Cardiac septum (tissue), 1 donor: ENCODE data around the gene TTC31. TPM values are rescaled to one million over a fixed set of nuclear protein-coding genes. Genes with fewer than 3 reads are reported as not detected.

Experiments
- DNase-seq: peaks from one replicate; pipeline ENCODE4 v3.0.0-alpha.2; 2020; ENCODE audit warnings: low spot score
- intact Hi-C: fragments of 100-400 bp; cut with DNase I; formaldehyde crosslinking; loops from one replicate; pipeline ENCODE4 v1.14.0; 2022
- total RNA-seq: library from RNA; stranded (reverse); fragmentation: NEBNext Ultra II Directional; extraction: Animal tissue kit (Norgen Biotek cat#: 25700); gene quantifications from one replicate; pipeline ENCODE4 v1.2.1, GENCODE V29; 2021
- donor health status: DM: no; HTN: no; CAD: no.

Gene TTC31
- total RNA-seq, 1 donor from 2014 or later: 11.2 TPM

DNA sequence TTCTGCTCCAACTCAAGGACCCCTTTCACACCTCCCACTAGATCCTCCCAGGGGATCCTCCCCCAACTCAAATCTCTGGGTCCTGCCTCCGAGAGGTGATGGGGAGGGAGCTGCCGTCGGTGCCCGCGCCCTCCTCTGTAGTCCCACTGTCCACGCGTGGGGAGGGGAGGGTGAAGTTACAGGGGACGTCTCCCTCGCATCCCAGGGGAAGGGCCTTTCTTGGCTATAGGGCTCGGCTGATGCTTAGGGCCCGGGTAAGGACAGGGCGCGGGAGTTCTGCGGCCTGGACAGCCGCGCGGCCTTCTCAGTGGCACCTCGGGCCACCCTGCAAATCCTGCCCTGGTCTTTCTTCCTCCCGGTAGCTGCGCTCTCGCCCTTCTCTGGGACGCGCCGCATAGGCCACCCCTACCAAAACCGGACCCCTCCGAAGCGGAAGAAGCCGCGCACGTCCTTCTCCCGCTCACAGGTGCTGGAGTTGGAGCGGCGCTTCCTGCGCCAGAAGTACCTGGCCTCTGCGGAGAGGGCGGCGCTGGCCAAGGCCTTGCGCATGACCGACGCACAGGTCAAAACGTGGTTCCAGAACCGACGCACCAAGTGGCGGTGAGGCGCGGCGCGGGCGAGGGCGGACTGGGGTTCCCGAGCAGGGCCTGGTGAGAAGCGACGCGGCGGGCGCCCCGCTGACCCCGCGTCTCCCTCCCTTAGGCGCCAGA is 32.5 kb downstream of the TTC31 start:
- no peak for DNase-seq
- intact Hi-C loops: no loop called here

DNA sequence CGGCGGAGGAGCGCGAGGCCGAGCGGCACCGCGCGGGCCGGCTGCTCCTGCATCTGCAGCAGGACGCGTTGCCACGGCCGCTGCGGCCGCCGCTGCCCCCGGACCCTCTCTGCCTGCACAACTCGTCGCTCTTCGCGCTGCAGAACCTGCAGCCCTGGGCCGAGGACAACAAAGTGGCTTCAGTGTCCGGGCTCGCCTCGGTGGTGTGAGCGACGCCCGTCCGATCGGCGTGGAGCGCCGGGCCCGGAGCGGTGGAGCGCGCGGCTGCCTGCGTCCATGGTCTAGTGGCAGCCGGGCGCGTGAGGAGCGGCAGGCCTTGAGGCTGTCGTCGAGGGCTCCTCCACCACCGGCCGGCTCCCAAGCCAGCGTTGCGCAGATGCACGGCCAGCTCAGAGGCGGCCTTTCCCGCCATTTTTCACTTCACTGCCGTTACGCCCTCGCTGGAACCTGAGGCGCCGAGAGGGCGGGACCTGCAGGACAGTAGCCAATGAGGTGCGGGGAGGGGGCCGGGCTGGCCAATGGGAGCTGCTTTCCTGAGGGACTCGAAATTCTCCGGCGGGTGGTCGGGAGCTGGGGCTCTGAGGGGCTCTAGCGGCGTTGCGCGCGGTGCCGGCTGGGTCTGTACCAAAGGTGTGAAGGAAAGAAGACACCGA is 33.2 kb downstream of the TTC31 start:
- intact Hi-C loops: no loop called here
- peak; percentile 87 for DNase-seq

- intact Hi-C loops: no loop called here
Observed at GRCh38 chr2:74516650-74517049, 33.8 kb downstream of the TTC31 start.

DNA sequence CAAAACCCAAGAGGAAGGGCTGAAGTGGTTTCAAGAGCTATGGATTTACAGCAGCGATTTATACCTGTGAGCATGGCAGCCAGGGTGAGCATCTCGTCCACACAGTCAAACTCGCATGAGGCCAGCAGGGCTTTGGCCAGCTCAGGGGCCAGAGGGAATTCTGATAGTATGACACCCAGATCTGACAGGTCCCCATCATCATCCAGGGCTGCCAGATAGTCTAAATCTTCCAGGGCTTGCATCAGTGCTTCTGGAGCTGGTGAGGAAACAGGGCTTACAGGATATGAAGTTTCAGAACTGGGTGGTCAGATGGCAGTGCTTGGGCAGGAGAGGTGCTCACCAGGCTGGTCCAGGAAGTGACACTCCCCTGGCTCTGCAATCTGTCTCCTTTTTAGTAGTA is 39.6 kb downstream of the TTC31 start:
- peak; percentile 49 for DNase-seq
- intact Hi-C loops: loop anchor here (10.0 kb wide), 1 partner anchor 132 kb away; the partner anchor contains the start of gene SEMA4F

More at GRCh38 chr2:74516650-74517049, 33.8 kb downstream of the TTC31 start:
- DNase-seq: no peak

DNA sequence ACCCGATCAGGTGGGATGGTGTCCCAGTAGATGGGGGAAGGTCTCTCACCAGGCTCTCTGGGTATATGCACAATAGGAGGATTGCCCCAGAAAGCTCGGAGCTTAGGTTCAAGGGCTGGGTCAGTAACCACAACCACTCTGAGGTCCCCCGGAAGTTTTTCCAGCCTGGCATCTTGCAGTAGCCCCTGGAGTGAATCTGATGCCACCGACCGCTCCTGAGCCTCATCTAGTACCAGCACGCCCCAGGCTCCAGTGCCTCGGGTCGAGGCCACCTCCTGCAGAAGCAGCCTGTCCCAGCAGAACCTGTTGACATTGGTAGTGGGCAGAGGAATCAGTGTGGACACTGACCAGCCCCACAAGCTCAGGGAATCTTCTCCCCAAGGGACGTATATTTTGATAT is 41.1 kb downstream of the TTC31 start:
- peak; percentile 36 for DNase-seq

DNA sequence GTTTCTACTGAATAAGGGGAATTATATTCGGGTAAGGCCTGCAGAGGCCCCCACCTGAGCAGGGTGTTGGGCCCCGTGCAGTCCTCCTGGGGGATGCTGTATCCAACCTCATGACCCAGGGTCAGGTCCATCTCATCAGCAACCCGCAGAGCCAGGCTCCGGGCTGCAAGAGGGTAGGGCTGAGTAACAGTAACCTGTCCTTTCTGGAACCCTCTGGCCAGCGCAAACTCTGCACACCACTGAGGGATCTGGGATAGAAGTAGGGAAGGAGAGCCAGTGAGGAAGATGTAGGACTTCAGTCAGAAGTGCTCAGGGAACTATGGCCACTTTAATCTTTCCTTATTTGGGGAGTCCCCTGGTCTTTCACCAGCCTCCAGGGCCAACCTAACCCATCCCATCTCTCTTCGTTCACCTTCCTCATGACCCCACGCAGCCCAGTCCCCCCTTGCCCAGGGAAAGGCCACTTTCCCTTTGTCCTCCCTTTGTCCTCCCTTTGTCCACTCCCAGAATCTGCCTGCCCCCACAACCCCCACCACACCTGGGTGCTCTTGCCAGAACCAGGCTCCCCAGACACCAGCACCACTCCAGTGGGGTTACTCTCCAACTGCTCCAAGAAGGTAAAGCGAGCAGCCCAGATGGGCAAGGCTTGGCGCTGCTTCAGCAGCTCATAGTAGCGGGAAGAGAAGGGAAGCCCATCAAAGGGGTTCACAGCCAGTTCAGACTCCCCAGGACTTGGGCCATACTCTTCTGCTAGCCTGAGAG is 42.3 kb downstream of the TTC31 start:
- intact Hi-C loops: loop anchor here (5.0 to 10.0 kb wide), 2 partner anchors 62 to 130 kb away; partner anchors contain the start of gene SEMA4F
- DNase-seq: peak; percentile 61

More for the DNA sequence above, 41.1 kb downstream of the TTC31 start:
- intact Hi-C loops: loop anchor here (10.0 kb wide), 1 partner anchor 131 kb away; the partner anchor contains the start of gene SEMA4F

GRCh38 chr2:74525717-74526648 is 43.1 kb downstream of the TTC31 start, which contains the start of gene DQX1:
Gene DQX1 (minus strand): TSS chr2:74526231. CDS start chr2:74525729, 502 bp downstream.
- intact Hi-C loops: loop anchor here (5.0 to 10.0 kb wide), 2 partner anchors 61 to 129 kb away; partner anchors contain the start of gene SEMA4F
- DNase-seq: peak; percentile 46

DNA sequence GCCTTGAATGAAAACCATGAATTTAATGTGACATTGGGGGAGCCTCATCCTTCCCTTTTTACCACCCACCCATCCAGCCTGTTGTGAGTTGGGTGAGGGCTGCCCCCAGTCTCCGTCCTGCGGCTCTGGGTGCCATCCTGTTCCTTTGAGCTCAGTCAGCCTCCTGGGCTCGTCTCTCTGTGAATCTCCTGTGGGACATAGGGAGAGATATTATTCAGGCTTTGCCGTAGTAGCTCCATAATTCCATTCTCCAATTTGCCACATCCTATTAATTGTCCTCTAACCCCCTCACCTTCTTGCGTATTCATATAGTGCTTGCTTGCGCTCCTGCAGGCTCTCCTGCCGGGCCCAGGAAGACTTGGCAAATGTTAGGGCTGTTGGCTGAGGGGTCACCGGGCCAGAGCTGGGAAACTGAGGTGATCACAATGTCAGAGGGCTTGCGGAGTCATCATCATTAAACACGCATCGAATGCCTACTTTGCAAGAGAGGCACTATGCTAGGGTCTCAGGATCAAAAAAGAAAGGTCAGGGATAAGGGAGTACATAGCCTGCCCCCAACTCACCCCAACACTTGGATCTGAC is 43.9 kb downstream of the TTC31 start:
- intact Hi-C loops: loop anchor here (5.0 to 10.0 kb wide), 2 partner anchors 61 to 128 kb away; partner anchors contain the start of gene SEMA4F
- DNase-seq: peak; percentile 50

- DNase-seq: peak; percentile 54
- intact Hi-C loops: loop anchor here (5.0 to 10.0 kb wide), 2 partner anchors 60 to 127 kb away; partner anchors contain the start of gene SEMA4F
Observed at GRCh38 chr2:74527741-74528140, 44.9 kb downstream of the TTC31 start.

- peak; percentile 41 for DNase-seq
- intact Hi-C loops: loop anchor here (1.0 to 10.0 kb wide), 6 partner anchors 21 to 126 kb away; partner anchors contain the start of genes CCDC142, DOK1, INO80B and PCGF1
Observed at GRCh38 chr2:74528600-74529356, 45.9 kb downstream of the TTC31 start.

DNA sequence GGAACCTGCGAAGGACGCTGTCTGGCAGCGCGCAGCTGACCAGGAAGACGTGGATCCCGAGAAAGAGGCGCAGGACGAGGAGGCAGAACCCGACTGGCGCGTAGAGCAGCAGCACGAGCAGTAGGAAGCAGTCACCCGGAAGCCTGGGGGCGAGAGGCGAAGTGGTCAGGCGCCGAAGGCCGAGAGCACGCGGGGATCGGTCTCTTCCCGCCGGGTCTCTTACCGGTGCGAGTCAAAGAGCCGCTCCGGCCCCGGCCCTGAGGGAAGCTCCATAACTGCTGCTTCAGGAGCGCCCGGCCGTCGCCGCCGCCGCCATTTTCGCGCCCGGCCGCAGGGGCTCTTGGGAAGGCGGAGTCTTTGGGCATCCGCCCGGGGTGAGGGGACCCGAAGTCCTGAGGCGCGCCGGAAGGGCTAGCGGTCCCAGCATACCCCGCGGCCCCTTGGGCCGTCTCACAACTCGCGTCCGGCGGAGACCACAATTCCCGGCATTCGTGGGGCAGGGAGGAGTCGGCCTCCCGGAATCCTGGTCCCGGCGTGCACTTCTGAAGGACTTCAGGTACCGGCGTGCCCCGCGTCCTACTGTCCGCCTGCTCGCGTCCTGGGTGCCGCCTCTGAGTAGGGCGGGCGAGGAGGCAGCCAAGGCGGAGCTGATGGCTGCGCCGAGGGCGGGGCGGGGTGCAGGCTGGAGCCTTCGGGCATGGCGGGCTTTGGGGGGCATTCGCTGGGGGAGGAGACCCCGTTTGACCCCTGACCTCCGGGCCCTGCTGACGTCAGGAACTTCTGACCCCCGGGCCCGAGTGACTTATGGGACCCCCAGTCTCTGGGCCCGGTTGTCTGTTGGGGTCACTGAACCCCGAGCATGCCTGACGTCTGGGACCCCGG is 46.7 kb downstream of the TTC31 start, which contains the start of the genes AUP1 and HTRA2:
Gene AUP1, minus strand, starts transcription at position 350 of the 882 bp plus-strand sequence. Its CDS starts 77 bp downstream, at position 273.
Gene HTRA2, plus strand, starts transcription at position 577 of the 882 bp plus-strand sequence. Its CDS starts 74 bp downstream, at position 651.
- intact Hi-C loops: loop anchor here (1.0 to 10.0 kb wide), 8 partner anchors 19 to 705 kb away; partner anchors contain the start of genes CCDC142, DOK1, INO80B and PCGF1
- peak; percentile 99 for DNase-seq

- intact Hi-C loops: loop anchor here (2.0 to 10.0 kb wide), 2 partner anchors 18 to 706 kb away; partner anchors contain the start of gene STAMBP
- peak; percentile 75 for DNase-seq
Observed at GRCh38 chr2:74530239-74531187, 47.6 kb downstream of the TTC31 start.

- peak; percentile 65 for DNase-seq
- intact Hi-C loops: loop anchor here (2.0 to 10.0 kb wide), 2 partner anchors 17 to 707 kb away; partner anchors contain the start of gene STAMBP
Observed at GRCh38 chr2:74531666-74532065, 48.8 kb downstream of the TTC31 start.

DNA sequence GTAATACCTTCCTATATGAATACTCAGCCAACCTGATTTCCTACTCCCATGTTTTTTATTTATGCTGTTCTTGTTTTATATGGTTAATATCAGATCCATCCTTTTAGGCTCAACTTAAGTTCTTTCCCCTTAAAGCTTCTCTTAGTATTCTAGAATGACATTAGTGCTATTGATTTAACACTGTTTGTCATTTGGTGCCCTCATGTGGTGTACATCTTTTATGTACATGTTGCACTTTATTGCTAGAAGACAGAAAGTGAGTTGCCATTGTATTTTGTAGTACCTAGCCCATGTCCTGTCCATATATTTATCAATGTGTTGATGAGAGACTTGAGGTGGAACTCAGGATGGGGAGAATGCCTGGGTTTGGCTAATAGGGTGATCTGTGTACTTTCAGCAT is 49.3 kb downstream of the TTC31 start:
- intact Hi-C loops: loop anchor here (10.0 kb wide), 1 partner anchor 707 kb away; the partner anchor contains the start of gene STAMBP
- no peak for DNase-seq

- intact Hi-C loops: loop anchor here (10.0 kb wide), 1 partner anchor 709 kb away; the partner anchor contains the start of gene STAMBP
- DNase-seq: peak; percentile 43
Observed at GRCh38 chr2:74533464-74533863, 50.6 kb downstream of the TTC31 start.
